A673 (cell line): ENCODE data around the gene BRD7. TPM values are rescaled to one million over a fixed set of nuclear protein-coding genes. Genes with fewer than 3 reads are reported as not detected.

Source experiments
- BruUV-seq: library from RNA; stranded (reverse); fragments of 400-500 nt; replicated peaks from 2 replicates; lab custom pipeline; 2021; lab: Mats Ljungman, UMichigan
- CTCF ChIA-PET: fragments of 300-600 bp; sonication (Branson Sonifier 250); formaldehyde crosslinking; loops from one replicate; lab custom pipeline; 2022; ENCODE audit warnings: antibody characterized with exemption; lab: Charles Lee
- POLR2A ChIA-PET: fragments of 300-600 bp; sonication (Branson Sonifier 250); formaldehyde crosslinking; loops from one replicate; lab custom pipeline; 2022; ENCODE audit warnings: antibody characterized with exemption; ENCODE audit not compliant: low non-redundant PET; lab: Charles Lee
- DNase-seq: peaks from one replicate; pipeline ENCODE4 v3.0.0-alpha.2; 2015; ENCODE audit warnings: low spot score
- H3K27ac ChIP-seq: fragments of 200-600 bp; sonication (generic); 2 replicates; pipeline ENCODE4 v1.5.1; 2016; ENCODE audit warnings: mixed run types, low read depth, mild to moderate bottlenecking, mixed read lengths, antibody characterized with exemption, low read length; ENCODE audit not compliant: poor library complexity, severe bottlenecking
- H3K27me3 ChIP-seq: fragments of 200-600 bp; sonication (generic); replicated peaks from 2 replicates; pipeline ENCODE4 v1.6.1; 2017; ENCODE audit warnings: mixed run types, low read depth, mild to moderate bottlenecking, mixed read lengths, antibody characterized with exemption, low read length; ENCODE audit not compliant: insufficient read depth, poor library complexity
- H3K36me3 ChIP-seq: fragments of 200-600 bp; sonication (generic); 2 replicates; pipeline ENCODE4 v1.6.1; 2016; ENCODE audit warnings: mixed run types, mild to moderate bottlenecking, mixed read lengths, antibody characterized with exemption, low read length; ENCODE audit not compliant: insufficient read depth, poor library complexity, severe bottlenecking
- H3K4me1 ChIP-seq: fragments of 200-600 bp; sonication (generic); 2 replicates; pipeline ENCODE4 v1.6.1; 2017; ENCODE audit warnings: mixed run types, mild to moderate bottlenecking, mixed read lengths, antibody characterized with exemption, low read length; ENCODE audit not compliant: insufficient read depth, poor library complexity, severe bottlenecking
- H3K4me3 ChIP-seq: fragments of 200-600 bp; sonication (generic); 2 replicates; pipeline ENCODE4 v1.5.1; 2016; ENCODE audit warnings: low read depth, mixed run types, mild to moderate bottlenecking, mixed read lengths, low read length; ENCODE audit not compliant: poor library complexity, severe bottlenecking
- H3K9me3 ChIP-seq: fragments of 200-600 bp; sonication (generic); 2 replicates; pipeline ENCODE4 v1.6.1; 2016; ENCODE audit warnings: mixed run types, low read depth, mild to moderate bottlenecking, mixed read lengths, antibody characterized with exemption, low read length; ENCODE audit not compliant: poor library complexity, severe bottlenecking
- EZH2 ChIP-seq: fragments of 200-600 bp; sonication (generic); IDR thresholded peaks from 2 replicates; pipeline ENCODE4 v1.6.1; 2017; ENCODE audit warnings: borderline replicate concordance, low read depth, mild to moderate bottlenecking, mixed read lengths, antibody characterized with exemption, low read length; ENCODE audit not compliant: poor library complexity, severe bottlenecking
- intact Hi-C: fragments of 100-400 bp; cut with micrococcal nuclease; formaldehyde crosslinking; loops from one replicate; pipeline ENCODE4 v1.10.0; 2022; ENCODE audit not compliant: unreplicated experiment
- total RNA-seq: library from RNA; stranded (reverse); gene quantifications from 2 replicates; pipeline ENCODE4 v1.2.3, GENCODE V29; 2021
- TF ChIP-seq, protein P1 (sequence below): fragments of 300-800, 200-600 bp; sonication (generic); conservative IDR thresholded peaks from 2 replicates; pipeline ENCODE4 v1.5.1; 2017; ENCODE audit warnings: low read depth, mild to moderate bottlenecking, antibody characterized with exemption, low read length, moderate library complexity, mixed read lengths

The BRD7 gene
- total RNA-seq, 1 experiment from 2014 or later: 93.0 TPM

DNA sequence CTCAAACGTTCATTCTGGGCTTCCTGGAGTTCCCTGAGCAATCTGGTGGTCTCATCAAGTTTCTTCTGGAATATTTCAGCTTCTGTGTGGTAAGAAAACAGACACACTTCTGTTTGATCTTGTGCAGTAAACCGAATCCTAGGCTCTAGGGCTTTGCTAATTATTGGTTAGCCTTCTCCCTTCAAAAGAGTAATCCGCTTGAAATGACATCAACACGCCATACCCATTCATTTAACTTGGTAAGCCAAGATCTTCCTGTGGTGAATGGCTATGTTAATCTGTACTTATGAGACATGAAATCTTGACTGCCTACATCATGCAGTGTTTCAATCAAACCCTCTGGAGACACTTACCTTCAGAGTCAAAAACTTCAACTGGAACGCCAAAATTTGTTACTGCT, 48.5 kb downstream of the BRD7 start:
- no peaks in the 10 kb centered on the region for H3K27me3 ChIP-seq
- no peaks in the 10 kb centered on the region for H3K9me3 ChIP-seq
- no TSS peak for BruUV-seq
- no peaks in the 10 kb centered on the region for H3K4me1 ChIP-seq
- H3K4me3 ChIP-seq: no peak overlapping the region
- peaks cover 84% of the 10 kb centered on the region for H3K36me3 ChIP-seq
- TF ChIP-seq, protein P1, sequence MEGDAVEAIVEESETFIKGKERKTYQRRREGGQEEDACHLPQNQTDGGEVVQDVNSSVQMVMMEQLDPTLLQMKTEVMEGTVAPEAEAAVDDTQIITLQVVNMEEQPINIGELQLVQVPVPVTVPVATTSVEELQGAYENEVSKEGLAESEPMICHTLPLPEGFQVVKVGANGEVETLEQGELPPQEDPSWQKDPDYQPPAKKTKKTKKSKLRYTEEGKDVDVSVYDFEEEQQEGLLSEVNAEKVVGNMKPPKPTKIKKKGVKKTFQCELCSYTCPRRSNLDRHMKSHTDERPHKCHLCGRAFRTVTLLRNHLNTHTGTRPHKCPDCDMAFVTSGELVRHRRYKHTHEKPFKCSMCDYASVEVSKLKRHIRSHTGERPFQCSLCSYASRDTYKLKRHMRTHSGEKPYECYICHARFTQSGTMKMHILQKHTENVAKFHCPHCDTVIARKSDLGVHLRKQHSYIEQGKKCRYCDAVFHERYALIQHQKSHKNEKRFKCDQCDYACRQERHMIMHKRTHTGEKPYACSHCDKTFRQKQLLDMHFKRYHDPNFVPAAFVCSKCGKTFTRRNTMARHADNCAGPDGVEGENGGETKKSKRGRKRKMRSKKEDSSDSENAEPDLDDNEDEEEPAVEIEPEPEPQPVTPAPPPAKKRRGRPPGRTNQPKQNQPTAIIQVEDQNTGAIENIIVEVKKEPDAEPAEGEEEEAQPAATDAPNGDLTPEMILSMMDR: no peak
- DNase-seq: no peak
- POLR2A ChIA-PET: no interaction called here
- intact Hi-C loops: no loop called here
- no peak overlapping the region for H3K27ac ChIP-seq
- CTCF ChIA-PET: no interaction called here

- POLR2A ChIA-PET: no interaction called here
Measured at GRCh38 chr16:50318796-50319578, 49.8 kb downstream of the BRD7 start.

GRCh38 chr16:50316848-50317630, 51.7 kb downstream of the BRD7 start:
- no peaks in the 10 kb centered on the region for H3K27me3 ChIP-seq
- no peaks in the 10 kb centered on the region for H3K9me3 ChIP-seq
- CTCF ChIA-PET: no interaction called here
- H3K36me3 ChIP-seq: peaks cover 63% of the 10 kb centered on the region
- no peak for DNase-seq
- no peak for TF ChIP-seq EZH2
- TF ChIP-seq, protein P1: no peak
- POLR2A ChIA-PET: no interaction called here
- no peaks in the 10 kb centered on the region for H3K4me1 ChIP-seq
- intact Hi-C loops: no loop called here
- no peak overlapping the region for H3K27ac ChIP-seq
- BruUV-seq: no TSS peak
- H3K4me3 ChIP-seq: no peak overlapping the region

More at GRCh38 chr16:50318796-50319578, 49.8 kb downstream of the BRD7 start:
- no peak for DNase-seq
- H3K4me3 ChIP-seq: no peak overlapping the region
- CTCF ChIA-PET: no interaction called here
- no peaks in the 10 kb centered on the region for H3K9me3 ChIP-seq
- TF ChIP-seq, protein P1: no peak
- no peak for TF ChIP-seq EZH2
- intact Hi-C loops: no loop called here
- BruUV-seq: no TSS peak
- H3K4me1 ChIP-seq: no peaks in the 10 kb centered on the region
- peaks cover 75% of the 10 kb centered on the region for H3K36me3 ChIP-seq
- no peak overlapping the region for H3K27ac ChIP-seq
- no peaks in the 10 kb centered on the region for H3K27me3 ChIP-seq
